Peyer's patch (tissue), 4 donors: ENCODE data around the gene MAD1L1. TPM values are rescaled to one million over a fixed set of nuclear protein-coding genes. Genes with fewer than 3 reads are reported as not detected.

Source experiments
- DNase-seq, 3 donors: peaks; one replicate each; pipeline ENCODE4 v3.0.0-alpha.2; 2017 to 2019
- H3K27ac ChIP-seq, 4 donors: fragments of 200-600 bp; sonication (generic); one replicate each; pipeline ENCODE4 v1.5.1; 2016 to 2019
- H3K27me3 ChIP-seq, 2 donors: fragments of 200-600 bp; sonication (generic); one replicate each; pipeline ENCODE4 v1.5.1; 2019
- H3K36me3 ChIP-seq, 3 donors: fragments of 200-600 bp; sonication (generic); one replicate each; pipeline ENCODE4 v1.5.1; 2016 to 2019
- H3K4me1 ChIP-seq, 4 donors: fragments of 200-600 bp; sonication (generic); one replicate each; pipeline ENCODE4 v1.5.1; 2016 to 2019
- H3K4me3 ChIP-seq, 4 donors: fragments of 200-600 bp; sonication (generic); 1 replicate in 3 of 4; 2 replicates in 1 of 4; pipeline ENCODE4 v1.5.1; 2016 to 2019; ENCODE audit warnings: mild to moderate bottlenecking in 1 of 4
- H3K9me3 ChIP-seq, 4 donors: fragments of 200-600 bp; sonication (generic); one replicate each; pipeline ENCODE4 v1.5.1; 2016 to 2019; ENCODE audit warnings: mild to moderate bottlenecking in 1 of 4
- CTCF ChIP-seq, 6 experiments: fragments of 450-650 bp in 4 of 6; fragments of 200-600 bp in 2 of 6; sonication (generic) in 1 of 6; IDR thresholded peaks; one replicate each; pipeline ENCODE4 v1.5.1; 2017 to 2019; ENCODE audit warnings: antibody characterized with exemption in 6 of 6, mild to moderate bottlenecking in 3 of 6, moderate library complexity in 1 of 6
- POLR2A ChIP-seq, 2 donors: fragments of 450-650 bp; IDR thresholded peaks; one replicate each; pipeline ENCODE4 v1.5.1; 2017; ENCODE audit warnings: antibody characterized with exemption in 2 of 2, mild to moderate bottlenecking in 2 of 2, moderate library complexity in 2 of 2
- total RNA-seq, 4 donors: library from RNA; depleted of rRNA; stranded (reverse); fragments of >200 nt; gene quantifications; one replicate each; pipeline ENCODE4 v1.1.0, GENCODE V29; 2016

MAD1L1 gene
- total RNA-seq, 4 donors from 2014 or later = 43.9 to 417 (median 59.1) TPM

GRCh38 chr7:2075811-2076210, 156.9 kb downstream of the MAD1L1 start:
- no peak overlapping the region for H3K4me3 ChIP-seq
- H3K9me3 ChIP-seq = no peaks in the 10 kb centered on the region
- TF ChIP-seq POLR2A (IDR thresholded peaks at IDR 0.05) (no peak), CTCF (IDR thresholded peaks at IDR 0.05) (no peak)
- no peaks in the 10 kb centered on the region for H3K36me3 ChIP-seq
- H3K4me1 ChIP-seq = no peaks in the 10 kb centered on the region
- H3K27ac ChIP-seq = no peak overlapping the region
- H3K27me3 ChIP-seq = no peaks in the 10 kb centered on the region
- no peak for DNase-seq

GRCh38 chr7:2074691-2075090, 158.1 kb downstream of the MAD1L1 start:
- Histone ChIP-seq H3K36me3 (no peaks in the 10 kb centered on the region), H3K27me3 (no peaks in the 10 kb centered on the region), H3K27ac (no peak overlapping the region), H3K4me1 (no peaks in the 10 kb centered on the region), H3K9me3 (no peaks in the 10 kb centered on the region), H3K4me3 (no peak overlapping the region)
- TF ChIP-seq POLR2A (IDR thresholded peaks at IDR 0.05) = no peak
- no peak for TF ChIP-seq CTCF (IDR thresholded peaks at IDR 0.05)
- no peak for DNase-seq

GRCh38 chr7:2072798-2073197, 159.9 kb downstream of the MAD1L1 start:
- Histone ChIP-seq H3K27me3 (no peaks in the 10 kb centered on the region), H3K4me1 (no peaks in the 10 kb centered on the region), H3K36me3 (peaks cover 0 to 11% (median 0%) of the 10 kb centered on the region in 3 donors), H3K9me3 (no peaks in the 10 kb centered on the region), H3K4me3 (no peak overlapping the region), H3K27ac (no peak overlapping the region)
- no peak for DNase-seq
- no peak for TF ChIP-seq POLR2A (IDR thresholded peaks at IDR 0.05)
- TF ChIP-seq CTCF (IDR thresholded peaks at IDR 0.05) = no peak

GRCh38 chr7:2072042-2072441, 160.7 kb downstream of the MAD1L1 start:
- H3K4me3 ChIP-seq = no peak overlapping the region
- no peak overlapping the region for H3K27ac ChIP-seq
- H3K27me3 ChIP-seq = no peaks in the 10 kb centered on the region
- TF ChIP-seq CTCF (IDR thresholded peaks at IDR 0.05) (no peak), POLR2A (IDR thresholded peaks at IDR 0.05) (no peak)
- peak in 2 of 3 donors; percentile 31 to 53 for DNase-seq
- no peaks in the 10 kb centered on the region for H3K4me1 ChIP-seq
- H3K9me3 ChIP-seq = no peaks in the 10 kb centered on the region
- H3K36me3 ChIP-seq = peaks cover 0 to 16% (median 0%) of the 10 kb centered on the region in 3 donors

- Histone ChIP-seq H3K27me3 (no peaks in the 10 kb centered on the region), H3K4me1 (peaks cover 0 to 2% (median 0%) of the 10 kb centered on the region in 4 donors), H3K27ac (no peak overlapping the region), H3K36me3 (peaks cover 0 to 16% (median 0%) of the 10 kb centered on the region in 3 donors), H3K4me3 (no peak overlapping the region), H3K9me3 (no peaks in the 10 kb centered on the region)
- peak in 1 of 3 donors; percentile 19 for DNase-seq
- no peak for TF ChIP-seq POLR2A (IDR thresholded peaks at IDR 0.05)
- no peak for TF ChIP-seq CTCF (IDR thresholded peaks at IDR 0.05)
These were observed 161.5 kb downstream of the MAD1L1 start for GRCh38 chr7:2071133-2071832.
